GM21381 (cell line): Measurements from ENCODE around the gene NDUFA5.
A peak's percentile ranks its signal among the peaks of the same experiment; 100 is the strongest.
"Not testable (repeated sequence)": the region's sequence is repeated elsewhere in the genome, so short reads cannot be mapped to it uniquely, and the experiment has no call there.

Experiments used
- ATAC-seq: cut with Tn5 transposase; IDR thresholded peaks from one replicate; pipeline ENCODE4 v1.9.1; 2021; ENCODE audit warnings: mild to moderate bottlenecking, moderate library complexity; ENCODE audit not compliant: unreplicated experiment

The NDUFA5 gene

DNA sequence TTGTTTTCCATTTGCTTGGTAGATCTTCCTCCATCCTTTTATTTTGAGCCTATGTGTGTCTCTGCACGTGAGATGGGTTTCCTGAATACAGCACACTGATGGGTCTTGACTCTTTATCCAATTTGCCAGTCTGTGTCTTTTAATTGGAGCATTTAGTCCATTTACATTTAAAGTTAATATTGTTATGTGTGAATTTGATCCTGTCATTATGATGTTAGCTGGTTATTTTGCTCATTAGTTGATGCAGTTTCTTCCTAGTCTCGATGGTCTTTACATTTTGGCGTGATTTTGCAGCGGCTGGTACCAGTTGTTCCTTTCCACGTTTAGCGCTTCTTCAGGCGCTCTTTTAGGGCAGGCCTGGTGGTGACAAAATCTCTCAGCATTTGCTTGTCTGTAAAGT lies 31.1 kb downstream of the NDUFA5 start:
- not testable (repeated sequence) for ATAC-seq

GRCh38 chr7:123522066-123522465 lies 35.6 kb downstream of the NDUFA5 start:
- ATAC-seq = no peak

- ATAC-seq = no peak
These were observed 52.4 kb downstream of the NDUFA5 start for GRCh38 chr7:123505221-123505620.

DNA sequence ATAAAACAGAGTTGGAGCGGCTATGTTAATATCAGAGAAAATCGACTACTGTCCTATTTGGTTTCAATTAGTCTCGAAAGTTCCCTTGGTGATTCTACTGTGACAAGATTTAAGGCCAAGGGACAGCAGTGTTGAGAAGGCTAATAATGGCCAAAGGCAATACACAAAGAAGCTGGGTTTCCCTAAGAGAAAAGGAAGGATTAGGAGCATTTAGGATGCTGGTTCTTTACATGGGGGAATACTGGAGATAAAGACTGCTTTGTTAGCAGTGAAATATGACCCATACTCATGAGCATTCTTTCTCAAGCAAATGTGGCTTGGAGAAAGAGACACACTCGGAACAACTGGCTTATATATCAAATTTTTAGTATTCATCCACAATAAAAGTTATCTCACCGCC lies 55.4 kb downstream of the NDUFA5 start:
- ATAC-seq = no peak

- ATAC-seq = no peak
These were observed 56.6 kb downstream of the NDUFA5 start for GRCh38 chr7:123500878-123501489.

GRCh38 chr7:123499211-123499970 lies 58.2 kb downstream of the NDUFA5 start:
- no peak for ATAC-seq

- no peak for ATAC-seq
These were observed 59.0 kb downstream of the NDUFA5 start for GRCh38 chr7:123498601-123499000.

DNA sequence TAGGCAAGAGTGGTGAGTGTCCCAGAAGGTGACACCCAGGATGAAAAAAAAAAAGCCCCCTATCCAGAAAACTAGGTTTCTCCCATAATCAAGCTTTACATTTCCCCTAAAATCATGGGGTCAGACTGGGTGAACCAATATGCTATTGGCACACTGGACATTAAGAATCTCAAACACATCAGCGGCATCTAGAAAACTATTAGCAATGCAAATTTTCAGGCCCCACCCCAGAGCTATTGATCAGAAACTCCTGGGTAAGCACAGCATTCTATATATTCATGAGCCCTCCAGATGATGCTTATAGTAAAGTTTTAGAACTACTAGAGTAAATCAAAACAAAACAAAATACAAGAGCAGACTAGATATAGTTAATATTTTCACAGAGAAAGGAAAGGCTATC lies 59.6 kb downstream of the NDUFA5 start:
- no peak for ATAC-seq

DNA sequence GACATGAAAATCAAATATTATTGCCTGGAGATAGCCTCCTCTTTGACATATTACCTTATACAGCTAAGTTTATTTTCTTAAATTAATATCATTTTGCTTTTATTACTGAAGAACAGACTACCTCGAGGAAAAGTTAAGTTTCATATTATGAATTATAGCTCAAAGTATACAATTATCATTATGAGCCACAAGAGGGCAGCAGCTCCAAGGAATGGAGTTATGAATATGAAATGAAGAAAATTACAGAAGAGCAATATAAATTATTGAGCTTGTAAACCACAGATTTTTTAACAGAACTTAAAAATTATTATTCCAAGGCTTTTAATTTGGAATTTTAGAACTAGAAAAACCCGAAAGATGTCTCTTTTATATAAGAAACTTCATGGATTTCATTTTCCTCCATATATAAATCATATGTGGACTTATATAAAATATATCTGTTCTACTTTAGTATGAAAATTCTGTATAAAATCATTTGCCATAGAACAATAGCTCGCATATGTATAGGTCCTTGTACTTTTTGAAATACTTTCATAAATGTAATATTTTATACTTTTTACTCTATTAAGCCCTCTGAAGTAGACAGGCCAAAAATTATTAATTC lies 63.3 kb downstream of the NDUFA5 start:
- ATAC-seq = no peak

GRCh38 chr7:123492485-123492884 lies 65.1 kb downstream of the NDUFA5 start:
- ATAC-seq = peak; percentile 71
